GM18907 (cell line): ENCODE results near the gene METTL24.
"Not testable (repeated sequence)": the region's sequence is repeated elsewhere in the genome, so short reads cannot be mapped to it uniquely, and the experiment has no call there.

ENCODE experiments used
- ATAC-seq: cut with Tn5 transposase; IDR thresholded peaks from one replicate; pipeline ENCODE4 v1.9.1; 2021; ENCODE audit warnings: mild to moderate bottlenecking, moderate library complexity; ENCODE audit not compliant: unreplicated experiment

The METTL24 gene

GRCh38 chr6:110363748-110364147, 5.6 kb upstream of the METTL24 start:
- ATAC-seq = no peak

DNA sequence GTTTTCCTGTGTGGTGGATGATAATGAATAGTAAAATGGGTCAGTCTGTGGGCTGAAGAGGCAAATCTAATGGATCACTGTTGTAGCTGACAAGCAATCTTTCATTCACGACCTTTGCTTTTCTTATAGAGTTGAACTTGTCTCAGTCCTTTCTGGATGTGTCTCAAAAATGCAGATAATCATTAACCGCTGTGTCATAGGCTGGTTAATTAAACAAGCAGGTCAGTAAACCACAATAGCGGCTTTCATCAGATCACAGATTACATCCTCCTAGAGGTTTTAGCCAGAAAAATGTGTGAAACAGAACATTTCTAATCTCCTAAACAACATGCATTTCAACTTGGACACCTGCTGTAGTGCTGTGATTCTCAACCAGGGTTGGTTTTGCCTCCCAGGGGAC, 2.5 kb upstream of the METTL24 start:
- ATAC-seq = no peak

GRCh38 chr6:110359556-110359955, 1.4 kb upstream of the METTL24 start:
- ATAC-seq = no peak

DNA sequence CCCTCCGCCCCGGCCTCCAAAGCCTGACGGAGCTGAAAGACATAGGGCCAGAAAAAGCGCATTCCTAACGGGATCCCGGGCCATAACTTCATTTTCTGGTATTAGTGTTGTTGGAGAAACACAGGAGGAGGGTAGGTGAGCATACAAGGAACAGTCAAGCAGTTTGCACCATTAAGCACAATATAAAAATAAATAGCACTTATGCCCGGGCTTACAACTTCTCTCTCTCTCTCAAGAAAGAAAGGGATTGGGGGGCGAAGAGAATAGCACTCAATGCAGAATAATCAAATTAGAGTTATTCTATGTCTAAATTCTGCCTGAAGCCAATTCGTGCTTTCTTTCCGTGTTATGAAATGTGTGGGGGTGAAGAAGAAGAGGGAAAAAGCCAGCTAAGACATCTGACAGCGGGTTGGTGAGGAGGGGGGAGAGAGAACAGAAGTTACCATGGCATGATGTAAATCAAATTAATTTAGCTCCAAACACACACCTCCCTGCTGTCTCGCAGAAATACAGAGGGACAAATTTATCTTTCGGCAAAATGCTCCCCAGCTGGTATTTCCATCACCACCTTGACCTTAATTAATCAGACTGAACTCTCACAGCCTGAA, 508 bp upstream of the METTL24 start:
- no peak for ATAC-seq

- ATAC-seq = no peak
These were observed 868 bp downstream of the METTL24 start for GRCh38 chr6:110357298-110357663.

DNA sequence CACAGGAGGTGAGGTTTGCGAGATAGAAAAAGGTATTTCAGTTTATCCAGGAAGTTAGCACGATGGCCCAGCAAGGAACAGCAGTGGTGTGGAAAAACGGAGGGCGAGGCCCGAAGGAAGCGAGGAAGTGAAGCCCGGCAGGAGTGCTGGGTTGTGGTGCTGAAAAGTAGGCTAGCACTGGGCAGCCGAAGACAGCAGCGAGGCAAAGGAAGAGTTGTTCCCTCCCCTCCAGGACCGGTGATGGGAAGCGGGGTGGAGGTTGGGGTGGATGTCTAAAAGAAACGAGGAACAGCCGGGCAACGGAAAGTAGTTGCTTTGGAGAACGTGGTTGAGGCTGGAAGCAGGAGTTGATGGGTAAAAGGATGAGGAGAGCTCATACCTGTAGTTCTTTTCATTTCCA, 1.4 kb downstream of the METTL24 start:
- no peak for ATAC-seq

GRCh38 chr6:110355727-110356126, 2.4 kb downstream of the METTL24 start:
- no peak for ATAC-seq

- no peak for ATAC-seq
These were observed 3.1 kb downstream of the METTL24 start for GRCh38 chr6:110355022-110355421.

GRCh38 chr6:110354153-110354552, 4.0 kb downstream of the METTL24 start:
- ATAC-seq = no peak

- ATAC-seq = no peak
These were observed 4.6 kb downstream of the METTL24 start for GRCh38 chr6:110353457-110354001.

DNA sequence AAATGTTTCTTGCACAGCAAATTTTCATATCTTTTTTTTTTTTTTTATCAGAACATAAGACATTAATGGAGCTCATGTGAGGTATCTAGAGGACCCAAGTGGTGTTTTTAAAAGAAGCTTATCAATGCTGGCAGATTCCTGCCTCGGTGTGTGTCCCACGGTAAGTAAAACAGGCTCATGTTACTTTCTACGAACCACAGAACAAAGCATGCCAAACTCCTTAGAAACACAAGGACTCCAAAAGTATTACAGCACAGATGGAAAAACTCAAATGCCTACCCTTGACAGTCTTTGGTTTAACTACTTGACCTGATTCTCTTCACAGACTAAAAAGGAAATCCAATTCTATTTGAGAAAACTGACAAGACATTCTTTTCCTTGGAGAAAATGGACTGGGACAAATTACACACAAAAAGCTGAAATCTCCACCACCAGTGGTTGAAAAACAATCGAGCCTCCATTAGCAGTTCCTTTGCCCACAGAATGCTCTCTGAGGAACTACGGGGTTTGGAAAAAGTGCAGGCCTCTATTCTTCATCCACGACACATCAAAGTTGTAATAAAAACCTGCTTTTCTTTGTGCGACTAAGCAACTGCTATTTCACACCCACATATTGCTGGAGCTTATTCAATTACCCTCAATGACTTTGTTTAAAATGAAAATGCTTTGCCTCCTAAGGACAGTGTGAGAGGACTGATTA, 5.4 kb downstream of the METTL24 start:
- ATAC-seq = no peak

GRCh38 chr6:110351986-110352385, 6.2 kb downstream of the METTL24 start:
- ATAC-seq = no peak

DNA sequence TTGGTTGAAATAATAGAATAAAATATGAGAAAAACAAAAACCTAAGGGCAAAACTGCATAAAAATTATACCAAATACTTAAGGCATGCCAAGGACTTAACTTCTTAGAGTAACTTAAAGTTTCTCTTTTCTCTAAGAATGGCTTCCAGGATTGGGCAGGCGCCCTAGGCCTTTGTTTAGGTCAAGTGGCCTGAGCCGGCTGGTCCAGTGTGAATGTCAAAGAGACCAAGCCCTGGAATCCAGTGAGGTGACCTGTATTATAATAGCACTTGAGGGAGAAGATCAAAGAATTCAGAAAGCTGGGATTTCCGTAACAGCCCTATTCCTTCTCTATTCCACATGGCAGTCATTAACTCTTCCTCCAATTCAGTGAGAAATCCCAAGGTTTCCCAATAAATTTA, 6.6 kb downstream of the METTL24 start:
- no peak for ATAC-seq

DNA sequence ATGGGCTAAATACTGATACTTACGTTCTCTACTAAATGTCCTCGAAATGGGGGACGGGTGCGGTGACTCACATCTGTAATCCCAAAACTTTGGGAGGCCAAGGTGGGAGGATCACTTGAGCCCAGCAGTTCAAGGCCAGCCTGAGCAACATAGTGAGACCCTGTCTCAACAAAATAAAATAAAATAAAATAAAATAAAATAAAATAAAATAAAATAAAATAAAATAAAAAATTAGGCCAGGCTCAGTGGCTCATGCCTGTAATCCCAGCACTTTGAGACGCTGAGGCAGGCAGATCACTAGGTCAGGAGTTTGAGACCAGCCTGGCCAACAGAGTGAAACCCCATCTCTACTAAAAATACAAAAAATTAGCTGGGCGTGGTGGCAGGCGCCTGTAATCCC, 7.6 kb downstream of the METTL24 start:
- not testable (repeated sequence) for ATAC-seq

- ATAC-seq = no peak
These were observed 9.0 kb downstream of the METTL24 start for GRCh38 chr6:110348961-110349690.

GRCh38 chr6:110345025-110345424, 13.1 kb downstream of the METTL24 start:
- ATAC-seq = no peak

GRCh38 chr6:110342759-110343158, 15.4 kb downstream of the METTL24 start:
- no peak for ATAC-seq

DNA sequence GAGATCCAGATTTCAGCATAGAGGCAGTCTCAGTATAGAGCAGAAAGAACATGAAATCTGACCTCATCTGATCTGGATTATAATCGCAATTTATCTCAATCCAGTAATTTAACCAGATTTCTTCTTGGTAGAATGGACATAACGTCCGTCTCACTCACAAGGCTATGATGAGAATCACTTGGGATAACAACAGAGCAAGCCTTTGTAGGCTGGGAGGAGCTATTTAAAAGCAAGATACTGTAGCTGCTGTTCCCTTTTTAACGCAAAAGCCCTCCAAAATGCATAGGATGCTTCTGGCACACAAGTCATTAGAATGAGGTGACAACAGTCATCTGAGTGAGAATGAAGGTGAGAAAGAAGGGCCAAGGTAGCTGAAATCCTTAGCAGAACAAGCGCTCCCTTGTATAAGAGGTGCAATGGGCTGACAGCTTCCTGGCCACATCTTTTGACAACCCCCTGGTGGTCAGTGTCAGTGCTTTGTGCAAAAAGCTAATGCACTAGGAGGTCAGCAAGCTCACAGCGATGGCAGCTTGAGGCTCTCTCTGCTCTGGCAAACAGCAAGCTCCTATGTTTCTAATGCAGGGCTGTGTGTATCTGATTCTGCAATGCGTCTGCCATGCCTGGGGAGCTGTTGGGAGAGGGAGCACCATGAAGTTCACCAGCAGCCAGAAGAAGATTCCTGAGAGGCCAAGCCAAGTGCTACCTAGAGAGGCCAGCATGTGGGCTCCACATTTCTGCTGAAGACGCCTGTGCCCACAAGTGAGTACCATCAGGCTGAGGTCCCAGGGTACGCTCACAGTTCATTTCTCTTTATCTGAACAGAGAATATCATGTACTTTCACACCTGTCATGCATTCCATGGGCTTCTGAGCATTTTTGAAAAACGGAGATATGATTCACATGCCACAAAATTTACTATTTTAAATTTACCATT, 16.2 kb downstream of the METTL24 start:
- no peak for ATAC-seq

DNA sequence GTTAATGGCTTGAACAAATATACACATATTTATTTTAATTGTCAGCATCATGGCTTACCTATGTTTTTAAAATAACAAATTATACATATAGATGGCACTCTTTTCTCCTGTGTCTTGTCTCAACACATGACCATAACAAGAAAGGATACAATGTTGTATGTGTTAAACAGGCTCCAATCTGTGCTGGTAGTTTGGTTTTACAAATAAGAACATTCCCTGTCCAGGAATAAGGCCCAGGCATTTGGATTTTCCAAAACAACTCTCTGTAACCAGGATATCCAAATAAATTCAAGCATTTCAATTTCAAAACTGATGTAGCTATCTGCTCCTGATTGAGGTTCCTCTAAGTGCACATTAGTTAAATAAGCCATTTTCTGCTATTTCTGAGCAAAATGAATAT, 17.1 kb downstream of the METTL24 start:
- ATAC-seq = no peak

GRCh38 chr6:110340392-110340965, 17.7 kb downstream of the METTL24 start:
- ATAC-seq = no peak
